Measurements from ENCODE around the gene ZNF23. TPM values are rescaled to one million over a fixed set of nuclear protein-coding genes. Genes with fewer than 3 reads are reported as not detected.

The ZNF23 gene
- total RNA-seq, 2 experiments from 2014 or later: 5.7 to 8.5 TPM

DNA sequence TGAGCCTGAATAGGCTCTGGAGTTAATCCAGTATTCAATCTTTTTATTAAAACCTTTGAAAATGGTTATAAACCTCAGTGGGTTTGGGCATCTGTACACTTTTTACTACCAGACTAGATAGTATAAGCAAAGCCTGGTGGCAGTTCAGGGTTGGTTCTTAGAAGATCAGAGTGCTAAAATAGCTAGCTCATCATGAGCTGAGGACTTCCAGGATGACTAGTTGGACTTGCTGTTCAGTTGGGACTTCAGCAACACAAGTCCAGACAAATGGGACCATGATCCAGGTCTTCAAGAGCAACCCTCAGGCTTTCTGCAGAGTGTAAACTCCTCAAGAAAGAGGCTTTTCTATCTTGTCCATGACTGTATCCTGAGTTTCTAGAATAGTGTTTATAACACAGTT, 28.3 kb upstream of the ZNF23 start:
- Mint-ChIP-seq H3K36me3 (no peaks in the 10 kb centered on the region), H3K4me3 (no peak overlapping the region), H3K4me1 (ENCODE audit: low read depth) (no peaks in the 10 kb centered on the region), H3K27ac (no peak overlapping the region), H3K9me3 (no peaks in the 10 kb centered on the region), H3K27me3 (no peaks in the 10 kb centered on the region)
- CTCF ChIA-PET: interaction anchor here (1.2 to 3.3 kb wide), 2 partner anchors 10 to 77 kb away, joined by 3 to 10 read pairs; no protein-coding TSS in a partner anchor
- POLR2A ChIA-PET: no interaction called here
- no peak for DNase-seq
- intact Hi-C loops (cut with micrococcal nuclease): no loop called here

DNA sequence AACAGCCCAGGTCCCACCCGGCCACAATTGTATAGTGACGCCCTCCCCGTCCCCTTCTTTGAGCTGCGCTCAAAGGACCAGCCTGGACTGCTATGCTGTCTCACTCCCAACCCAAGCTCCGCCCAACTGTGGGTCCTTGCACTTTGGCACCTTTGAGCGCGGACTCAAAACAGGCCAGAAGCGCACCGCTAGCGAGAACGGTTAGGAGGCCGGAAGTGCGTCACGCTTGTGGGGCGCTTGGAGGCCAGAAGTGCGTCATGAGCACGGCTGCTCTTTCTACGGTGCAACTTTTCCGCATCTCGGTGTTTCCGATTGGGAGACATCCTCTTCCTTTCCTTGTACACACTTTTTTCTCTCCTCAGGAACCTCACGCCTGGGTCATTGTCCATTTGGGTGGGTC, 27.1 kb upstream of the ZNF23 start, which contains the start of gene ZNF19:
ZNF19 (minus strand) TSS at position 203 of the 400 bp plus-strand sequence. CDS start 7,210 bp downstream, outside the sequence.
- CTCF ChIA-PET: interaction anchor here (0.8 to 1.2 kb wide), 3 partner anchors 10 to 76 kb away, joined by 3 to 5 read pairs (median 3); partner anchors contain the start of gene ZNF23
- no peak within 1 kb of the TSS for H3K4me3 Mint-ChIP-seq

DNA sequence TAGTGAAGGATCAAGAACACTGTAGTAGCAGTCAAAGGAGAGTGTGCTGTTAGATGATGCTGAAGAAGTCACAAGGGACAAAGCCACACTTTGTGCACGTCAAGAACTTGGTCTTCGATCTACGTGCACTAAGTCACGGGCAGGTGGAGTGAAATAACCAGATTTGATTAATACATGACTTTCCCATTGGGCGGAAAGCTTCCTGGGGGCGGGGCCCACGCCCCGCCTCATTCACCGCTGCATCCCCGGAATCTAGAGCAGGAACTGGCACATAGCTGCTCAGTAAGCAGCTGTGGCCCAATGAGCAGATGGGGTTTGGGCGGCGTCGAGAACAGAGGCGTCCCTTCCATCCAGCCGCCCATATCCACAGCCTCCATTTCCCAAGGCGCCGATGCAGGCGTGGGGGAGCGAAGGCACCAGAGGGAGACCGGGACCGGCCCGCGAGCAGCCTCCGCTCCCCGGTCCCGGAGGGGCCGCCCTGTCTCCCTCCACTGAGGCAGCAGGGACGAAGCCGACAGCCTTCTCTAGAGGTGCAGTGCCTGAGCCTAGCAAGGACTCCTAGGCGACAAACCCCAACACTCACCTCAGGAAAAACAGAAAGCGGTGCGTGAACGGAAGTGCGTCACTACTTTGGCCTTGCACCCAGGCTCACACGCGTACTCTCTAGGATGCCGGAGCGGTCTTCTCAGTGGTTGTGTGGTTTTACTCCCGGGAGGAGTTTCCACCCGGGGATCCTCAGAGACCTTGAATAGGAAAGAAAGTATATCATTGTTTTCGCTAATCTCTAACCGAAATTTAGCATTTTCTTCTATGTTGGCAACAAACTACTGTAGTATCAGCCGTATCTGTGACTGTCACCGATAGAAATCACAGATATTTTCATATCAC, 22.2 kb upstream of the ZNF23 start:
- ChIA-PET POLR2A (interaction anchor here (1.4 kb wide), 1 partner anchor 22 kb away, joined by 13 read pairs; the partner anchor contains the start of gene ZNF23), CTCF (interaction anchor here (0.6 to 1.4 kb wide), 3 partner anchors 16 to 127 kb away, joined by 4 to 9 read pairs (median 4); partner anchors contain the start of gene ZNF23)
- intact Hi-C loops (cut with micrococcal nuclease): loop anchor here (1.0 to 5.0 kb wide), 4 partner anchors 22 to 608 kb away; partner anchors contain the start of genes CMTR2, DHX38, TXNL4B and ZNF23
- peak; percentile 89 for DNase-seq
- Mint-ChIP-seq H3K9me3 (no peaks in the 10 kb centered on the region), H3K4me1 (ENCODE audit: low read depth) (peaks cover 13% of the 10 kb centered on the region), H3K4me3 (peak overlapping the region; percentile 81), H3K27ac (peak overlapping the region; percentile 74), H3K36me3 (no peaks in the 10 kb centered on the region), H3K27me3 (no peaks in the 10 kb centered on the region)

More for the DNA sequence above, 27.1 kb upstream of the ZNF23 start, which contains the start of gene ZNF19:
- H3K9me3 Mint-ChIP-seq: no peaks in the 10 kb centered on the region
- intact Hi-C loops (cut with micrococcal nuclease): no loop called here
- H3K36me3 Mint-ChIP-seq: no peaks in the 10 kb centered on the region
- H3K27me3 Mint-ChIP-seq: no peaks in the 10 kb centered on the region
- no peak for DNase-seq
- H3K27ac Mint-ChIP-seq: no peak within 1 kb of the TSS
- POLR2A ChIA-PET: no interaction called here
- peaks cover 5% of the 10 kb centered on the region for H3K4me1 Mint-ChIP-seq (ENCODE audit: low read depth)

DNA sequence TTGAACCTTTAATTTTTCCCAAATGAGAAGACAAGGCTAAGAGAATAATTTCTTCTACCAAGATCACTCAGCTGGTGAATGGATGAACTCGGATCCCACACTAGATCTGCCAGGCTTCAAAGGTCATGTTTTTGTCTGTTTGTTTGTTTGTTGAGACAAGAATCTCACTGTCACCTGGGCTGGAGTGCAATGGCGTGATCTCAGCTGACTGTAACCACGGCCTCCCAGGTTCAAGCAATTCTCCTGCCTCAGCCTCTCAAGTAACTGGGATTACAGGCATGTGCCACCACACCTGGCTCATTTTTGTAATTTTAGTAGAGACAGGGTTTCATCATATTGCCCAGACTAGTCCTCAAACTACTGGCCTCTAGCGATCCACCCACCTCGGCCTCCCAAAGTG, 20.5 kb upstream of the ZNF23 start:
- H3K27me3 Mint-ChIP-seq: no peaks in the 10 kb centered on the region
- no peak for DNase-seq
- intact Hi-C loops (cut with micrococcal nuclease): loop anchor here (5.0 kb wide), 1 partner anchor 610 kb away; the partner anchor contains the start of genes DHX38 and TXNL4B
- H3K36me3 Mint-ChIP-seq: peaks cover 5% of the 10 kb centered on the region
- no peaks in the 10 kb centered on the region for H3K9me3 Mint-ChIP-seq
- no peak overlapping the region for H3K27ac Mint-ChIP-seq
- no peak overlapping the region for H3K4me3 Mint-ChIP-seq
- peaks cover 13% of the 10 kb centered on the region for H3K4me1 Mint-ChIP-seq (ENCODE audit: low read depth)
- ChIA-PET POLR2A (no interaction called here), CTCF (no interaction called here)

DNA sequence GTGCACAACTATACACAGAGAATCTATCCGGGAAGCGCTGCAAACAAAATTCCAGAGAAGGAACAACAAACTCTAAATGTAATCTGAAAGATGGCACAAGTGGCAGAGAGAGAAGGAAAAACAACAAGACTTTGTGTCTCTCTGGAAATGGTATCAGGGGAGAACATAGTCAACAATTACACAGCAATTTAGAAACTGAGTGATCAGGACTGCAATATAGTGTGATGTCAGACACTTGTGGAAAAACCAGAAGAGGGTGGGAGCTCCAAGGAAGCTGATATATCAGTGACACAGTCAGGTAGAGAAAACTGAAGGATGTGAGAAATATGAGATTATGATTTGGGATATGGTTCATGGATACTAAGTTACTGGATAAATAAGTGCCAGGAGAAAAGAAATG, 18.9 kb upstream of the ZNF23 start:
- Mint-ChIP-seq H3K4me1 (ENCODE audit: low read depth) (peaks cover 13% of the 10 kb centered on the region), H3K4me3 (no peak overlapping the region), H3K36me3 (peaks cover 12% of the 10 kb centered on the region), H3K27ac (no peak overlapping the region), H3K27me3 (no peaks in the 10 kb centered on the region), H3K9me3 (no peaks in the 10 kb centered on the region)
- ChIA-PET POLR2A (no interaction called here), CTCF (no interaction called here)
- intact Hi-C loops (cut with micrococcal nuclease): loop anchor here (5.0 kb wide), 1 partner anchor 611 kb away; the partner anchor contains the start of genes DHX38 and TXNL4B
- DNase-seq: no peak

DNA sequence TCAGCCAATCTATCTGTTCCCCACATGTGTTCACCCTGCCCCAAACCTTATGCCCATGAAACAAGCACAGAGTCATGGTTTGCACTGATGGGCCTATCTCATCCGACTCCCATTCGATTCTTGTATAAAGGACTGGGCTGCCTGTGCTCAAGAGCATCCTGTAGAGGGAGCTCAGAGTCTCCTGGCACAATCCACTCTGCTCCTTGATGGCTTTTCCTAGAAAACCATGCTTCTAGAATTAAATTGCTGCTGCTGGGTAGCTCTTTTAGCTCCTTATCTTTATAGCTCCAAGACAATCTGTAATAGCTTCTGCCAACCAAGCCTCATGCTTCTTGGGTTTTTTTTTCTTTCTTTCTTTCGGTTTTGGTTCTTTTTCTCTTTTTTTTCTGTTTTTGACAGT, 17.4 kb upstream of the ZNF23 start:
- intact Hi-C loops (cut with micrococcal nuclease): no loop called here
- Mint-ChIP-seq H3K36me3 (peaks cover 15% of the 10 kb centered on the region), H3K9me3 (no peaks in the 10 kb centered on the region), H3K4me3 (no peak overlapping the region), H3K27me3 (no peaks in the 10 kb centered on the region), H3K4me1 (ENCODE audit: low read depth) (peaks cover 8% of the 10 kb centered on the region), H3K27ac (no peak overlapping the region)
- POLR2A ChIA-PET: no interaction called here
- no peak for DNase-seq
- CTCF ChIA-PET: interaction anchor here (0.8 to 2.0 kb wide), 4 partner anchors 20 to 269 kb away, joined by 3 to 9 read pairs (median 3); no protein-coding TSS in a partner anchor

DNA sequence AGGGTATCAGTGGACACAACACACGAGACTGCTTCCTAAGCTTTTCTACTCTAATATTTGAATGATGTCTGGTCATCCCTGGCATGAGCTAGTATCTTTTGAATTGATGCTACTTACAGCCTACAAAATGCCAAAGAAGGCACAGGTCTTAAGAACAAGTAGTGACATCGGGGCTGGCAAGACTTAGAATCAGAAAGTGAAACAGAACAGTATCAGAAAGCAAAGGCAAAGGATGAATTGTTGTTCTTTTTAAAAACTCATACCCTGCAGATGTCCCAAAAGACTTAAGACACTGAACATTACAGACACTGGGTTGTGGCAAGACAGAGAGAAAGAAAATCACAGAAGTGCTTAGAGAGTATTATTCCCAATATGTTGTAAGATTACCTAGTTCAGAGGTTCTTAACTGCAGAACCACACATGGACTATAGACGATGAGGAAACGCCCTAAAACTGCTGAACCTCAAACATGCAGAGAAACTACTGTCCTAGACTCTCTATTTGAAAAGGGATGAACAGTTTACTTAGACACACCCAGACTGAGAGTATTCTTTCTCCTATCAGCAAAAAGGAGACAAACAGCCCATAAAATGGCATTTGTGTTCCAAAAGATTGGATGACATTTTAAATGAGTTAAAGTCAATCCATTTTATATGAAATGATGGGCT, 14.5 kb upstream of the ZNF23 start:
- peaks cover 18% of the 10 kb centered on the region for H3K36me3 Mint-ChIP-seq
- ChIA-PET CTCF (no interaction called here), POLR2A (no interaction called here)
- no peak for DNase-seq
- H3K9me3 Mint-ChIP-seq: no peaks in the 10 kb centered on the region
- H3K4me3 Mint-ChIP-seq: no peak overlapping the region
- H3K27ac Mint-ChIP-seq: no peak overlapping the region
- no peaks in the 10 kb centered on the region for H3K4me1 Mint-ChIP-seq (ENCODE audit: low read depth)
- no peaks in the 10 kb centered on the region for H3K27me3 Mint-ChIP-seq
- intact Hi-C loops (cut with micrococcal nuclease): no loop called here

DNA sequence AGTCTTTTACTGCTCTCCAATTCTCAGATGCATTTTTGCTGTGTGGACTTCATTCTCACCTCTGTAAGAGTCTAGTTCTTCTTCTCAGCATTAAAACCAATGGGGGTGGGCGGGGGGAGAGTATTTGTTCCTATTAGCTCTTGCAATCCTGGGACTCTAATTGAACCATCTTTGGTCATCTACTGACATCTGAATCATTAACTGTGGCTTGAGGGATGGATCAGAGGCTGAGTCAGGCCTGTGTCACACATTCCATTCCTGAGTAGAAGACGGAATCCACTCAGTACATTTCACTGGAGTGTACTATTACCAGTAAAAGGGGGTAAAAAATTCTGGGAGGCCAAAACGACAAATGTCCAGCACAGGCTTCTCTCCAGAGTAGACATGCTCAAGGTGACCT, 12.8 kb upstream of the ZNF23 start:
- intact Hi-C loops (cut with micrococcal nuclease): no loop called here
- Mint-ChIP-seq H3K9me3 (no peaks in the 10 kb centered on the region), H3K4me3 (no peak overlapping the region), H3K27ac (no peak overlapping the region), H3K27me3 (no peaks in the 10 kb centered on the region), H3K36me3 (peaks cover 18% of the 10 kb centered on the region), H3K4me1 (ENCODE audit: low read depth) (no peaks in the 10 kb centered on the region)
- ChIA-PET POLR2A (no interaction called here), CTCF (no interaction called here)
- no peak for DNase-seq

DNA sequence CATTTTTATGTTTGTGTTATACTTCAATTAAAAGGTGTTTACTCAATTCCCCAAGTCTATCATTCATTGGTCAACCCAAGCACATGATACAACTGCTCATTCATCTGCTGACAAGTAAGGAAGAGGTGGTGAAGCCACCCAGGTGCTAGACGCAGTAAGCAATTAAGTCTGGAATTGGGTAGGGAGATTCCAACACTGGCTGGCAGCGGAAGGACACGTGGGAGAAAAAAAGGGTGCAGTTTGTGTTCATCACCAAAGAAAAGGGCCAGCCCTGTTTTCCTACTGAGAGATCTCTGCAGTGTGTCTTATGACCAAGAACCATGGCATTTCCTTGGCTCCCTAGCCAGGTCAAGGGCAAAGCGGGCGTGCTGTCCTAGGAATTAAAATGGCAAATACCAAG, 11.8 kb upstream of the ZNF23 start:
- H3K4me1 Mint-ChIP-seq (ENCODE audit: low read depth): no peaks in the 10 kb centered on the region
- no peak overlapping the region for H3K27ac Mint-ChIP-seq
- no peak overlapping the region for H3K4me3 Mint-ChIP-seq
- ChIA-PET CTCF (no interaction called here), POLR2A (no interaction called here)
- H3K9me3 Mint-ChIP-seq: no peaks in the 10 kb centered on the region
- intact Hi-C loops (cut with micrococcal nuclease): no loop called here
- peaks cover 21% of the 10 kb centered on the region for H3K36me3 Mint-ChIP-seq
- H3K27me3 Mint-ChIP-seq: no peaks in the 10 kb centered on the region
- DNase-seq: no peak

DNA sequence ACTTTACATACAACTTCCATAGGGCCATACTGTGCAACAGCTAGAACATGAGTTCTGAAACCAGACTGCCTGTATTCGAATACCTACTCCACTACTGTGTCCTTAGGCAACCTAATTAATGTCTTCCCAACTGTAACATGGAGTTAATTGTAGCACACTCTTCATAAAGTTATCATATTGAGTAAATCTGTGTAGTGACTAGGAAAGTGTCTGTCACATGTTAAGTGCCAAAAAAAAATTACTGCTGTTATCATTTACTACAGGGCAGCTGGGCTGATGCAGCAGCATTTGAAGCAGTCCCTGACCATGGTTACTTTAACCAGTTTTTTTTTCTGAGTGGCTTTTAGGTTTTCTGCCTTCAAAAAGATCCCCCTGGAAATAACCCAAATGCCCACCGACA, 10.9 kb upstream of the ZNF23 start:
- intact Hi-C loops (cut with micrococcal nuclease): no loop called here
- Mint-ChIP-seq H3K4me1 (ENCODE audit: low read depth) (no peaks in the 10 kb centered on the region), H3K36me3 (peaks cover 18% of the 10 kb centered on the region), H3K4me3 (no peak overlapping the region), H3K9me3 (no peaks in the 10 kb centered on the region), H3K27ac (no peak overlapping the region), H3K27me3 (no peaks in the 10 kb centered on the region)
- ChIA-PET POLR2A (no interaction called here), CTCF (no interaction called here)
- no peak for DNase-seq

DNA sequence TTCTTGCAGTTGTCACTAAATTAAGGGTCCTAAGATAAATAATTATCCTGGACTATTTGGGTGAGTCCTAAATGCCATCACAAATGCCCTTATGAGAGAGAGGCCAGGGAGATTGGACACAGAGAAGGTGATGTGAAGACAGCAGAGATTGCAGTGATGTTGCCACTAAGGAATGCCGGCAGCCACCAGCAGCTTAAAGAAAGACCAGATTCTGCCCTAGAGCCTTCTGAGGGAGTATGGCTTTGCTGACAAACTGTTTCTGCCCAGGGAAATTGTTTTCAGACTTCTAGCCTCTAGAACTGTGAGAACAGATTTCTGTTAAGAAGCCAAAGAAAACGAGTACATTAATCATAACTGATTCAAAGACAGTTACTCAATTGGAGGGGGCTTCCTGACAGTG, 10.0 kb upstream of the ZNF23 start:
- intact Hi-C loops (cut with micrococcal nuclease): no loop called here
- no peaks in the 10 kb centered on the region for H3K4me1 Mint-ChIP-seq (ENCODE audit: low read depth)
- no peak overlapping the region for H3K27ac Mint-ChIP-seq
- peaks cover 14% of the 10 kb centered on the region for H3K36me3 Mint-ChIP-seq
- POLR2A ChIA-PET: no interaction called here
- H3K4me3 Mint-ChIP-seq: no peak overlapping the region
- no peak for DNase-seq
- H3K9me3 Mint-ChIP-seq: no peaks in the 10 kb centered on the region
- H3K27me3 Mint-ChIP-seq: no peaks in the 10 kb centered on the region
- CTCF ChIA-PET: no interaction called here

DNA sequence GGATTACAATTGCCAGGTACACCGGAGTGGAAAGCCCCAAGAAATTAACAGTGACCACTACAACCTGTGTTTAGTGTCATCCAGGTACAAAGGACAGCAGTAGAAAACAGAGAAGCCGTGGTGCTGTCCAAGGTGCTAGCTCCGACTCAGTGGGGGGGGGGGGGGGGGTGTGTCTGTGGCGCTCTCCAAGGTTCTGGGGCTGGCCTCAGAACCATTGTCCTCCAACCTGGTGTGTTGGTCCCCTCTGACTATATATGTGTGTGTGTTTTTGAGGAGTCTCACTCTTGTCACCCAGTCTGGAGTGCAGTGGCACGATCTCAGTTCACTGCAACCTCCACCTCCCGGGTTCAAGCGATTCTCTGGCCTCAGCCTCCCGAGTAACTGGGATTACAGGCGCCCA, 5.8 kb upstream of the ZNF23 start:
- ChIA-PET CTCF (no interaction called here), POLR2A (no interaction called here)
- Mint-ChIP-seq H3K4me3 (no peak overlapping the region), H3K4me1 (ENCODE audit: low read depth) (peaks cover 5% of the 10 kb centered on the region), H3K27me3 (no peaks in the 10 kb centered on the region), H3K9me3 (no peaks in the 10 kb centered on the region), H3K36me3 (peaks cover 3% of the 10 kb centered on the region), H3K27ac (no peak overlapping the region)
- intact Hi-C loops (cut with micrococcal nuclease): loop anchor here (10.0 kb wide), 1 partner anchor 257 kb away; the partner anchor contains the start of gene PHLPP2
- DNase-seq: peak; percentile 46

Data from activated CD4-positive, alpha-beta memory T cell treated with anti-CD3 and anti-CD28 coated beads for 36 hours (primary cell).